Measurements from ENCODE around the gene TLR7. TPM values are rescaled to one million over a fixed set of nuclear protein-coding genes. Genes with fewer than 3 reads are reported as not detected.
A peak's percentile ranks its signal among the peaks of the same experiment; 100 is the strongest.

TLR7 gene
- total and polyA plus RNA-seq, 10 of the 15 experiments (the other 5 are each of a cell fraction or from before 2014, with no cell fraction given): 12.0 to 44.4 (median 22.6) TPM

DNA sequence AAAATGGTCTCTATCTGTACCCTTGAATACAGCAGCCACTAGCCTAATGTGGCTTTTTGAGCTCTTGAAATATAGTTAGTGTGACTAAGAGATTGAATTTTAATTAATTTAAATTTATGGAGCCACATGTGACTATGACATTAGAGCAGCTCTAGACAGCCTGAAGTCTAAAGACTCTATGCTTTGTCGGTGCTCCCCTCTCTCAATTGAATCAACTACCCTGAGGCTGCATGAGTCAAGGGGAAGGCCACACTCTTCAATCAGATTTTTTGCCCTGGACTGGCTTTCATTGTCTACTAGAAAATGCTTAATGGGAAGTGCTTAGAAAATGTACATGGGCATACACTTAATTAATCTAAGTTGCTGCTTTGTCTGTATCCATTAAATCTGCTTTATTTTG, 11.7 kb downstream of the TLR7 start (continued):
- TF ChIP-seq, protein P1, sequence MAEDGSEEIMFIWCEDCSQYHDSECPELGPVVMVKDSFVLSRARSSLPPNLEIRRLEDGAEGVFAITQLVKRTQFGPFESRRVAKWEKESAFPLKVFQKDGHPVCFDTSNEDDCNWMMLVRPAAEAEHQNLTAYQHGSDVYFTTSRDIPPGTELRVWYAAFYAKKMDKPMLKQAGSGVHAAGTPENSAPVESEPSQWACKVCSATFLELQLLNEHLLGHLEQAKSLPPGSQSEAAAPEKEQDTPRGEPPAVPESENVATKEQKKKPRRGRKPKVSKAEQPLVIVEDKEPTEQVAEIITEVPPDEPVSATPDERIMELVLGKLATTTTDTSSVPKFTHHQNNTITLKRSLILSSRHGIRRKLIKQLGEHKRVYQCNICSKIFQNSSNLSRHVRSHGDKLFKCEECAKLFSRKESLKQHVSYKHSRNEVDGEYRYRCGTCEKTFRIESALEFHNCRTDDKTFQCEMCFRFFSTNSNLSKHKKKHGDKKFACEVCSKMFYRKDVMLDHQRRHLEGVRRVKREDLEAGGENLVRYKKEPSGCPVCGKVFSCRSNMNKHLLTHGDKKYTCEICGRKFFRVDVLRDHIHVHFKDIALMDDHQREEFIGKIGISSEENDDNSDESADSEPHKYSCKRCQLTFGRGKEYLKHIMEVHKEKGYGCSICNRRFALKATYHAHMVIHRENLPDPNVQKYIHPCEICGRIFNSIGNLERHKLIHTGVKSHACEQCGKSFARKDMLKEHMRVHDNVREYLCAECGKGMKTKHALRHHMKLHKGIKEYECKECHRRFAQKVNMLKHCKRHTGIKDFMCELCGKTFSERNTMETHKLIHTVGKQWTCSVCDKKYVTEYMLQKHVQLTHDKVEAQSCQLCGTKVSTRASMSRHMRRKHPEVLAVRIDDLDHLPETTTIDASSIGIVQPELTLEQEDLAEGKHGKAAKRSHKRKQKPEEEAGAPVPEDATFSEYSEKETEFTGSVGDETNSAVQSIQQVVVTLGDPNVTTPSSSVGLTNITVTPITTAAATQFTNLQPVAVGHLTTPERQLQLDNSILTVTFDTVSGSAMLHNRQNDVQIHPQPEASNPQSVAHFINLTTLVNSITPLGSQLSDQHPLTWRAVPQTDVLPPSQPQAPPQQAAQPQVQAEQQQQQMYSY (CRISPR knock-in tag; IDR thresholded peaks at IDR 0.05): no peak
- TF ChIP-seq EGR1 (IDR thresholded peaks at IDR 0.05; ENCODE audit: borderline replicate concordance in 1 of 2, low read depth in 2 of 2, low read length in 2 of 2) (no peak), RAD21 (IDR thresholded peaks at IDR 0.05; ENCODE audit: insufficient read depth, low read depth, low read length) (no peak)

DNA sequence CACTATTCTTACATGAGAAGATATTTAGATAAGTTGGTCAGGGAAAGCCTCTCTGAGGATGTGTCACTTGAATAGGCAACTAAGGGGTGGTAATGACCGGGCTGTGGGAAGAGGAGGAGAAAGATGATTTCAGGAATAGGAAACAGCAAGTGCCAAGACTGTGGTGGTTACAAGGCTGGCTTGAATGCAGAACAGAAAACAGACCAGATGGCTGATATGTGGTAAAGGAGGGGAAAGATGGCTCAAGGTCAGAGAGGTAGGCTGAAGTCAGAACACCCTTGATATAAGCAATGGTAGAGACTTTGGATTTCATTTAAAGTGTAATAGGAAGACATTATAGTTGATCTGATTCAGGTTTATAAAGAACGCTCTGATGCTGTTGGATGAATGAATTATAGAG, 15.0 kb downstream of the TLR7 start:
- ATAC-seq (peak; percentile 72), DNase-seq (ENCODE audit: low read depth, low spot score) (peak; percentile 31), FAIRE-seq (peak; percentile 59)
- H3K4me3 ChIP-seq: no peak overlapping the region
- peaks cover 4% of the 10 kb centered on the region for H3K79me2 ChIP-seq (ENCODE audit: control insufficient read depth, insufficient read depth, low read length)
- SMC1A ChIA-PET (ENCODE audit: uncharacterized antibody, unreplicated experiment): no interaction called here
- in situ Hi-C loops (cut with MboI): loop anchor here (25.0 kb wide), 1 partner anchor 2005 kb away; no protein-coding TSS in a partner anchor
- H3K9me3 ChIP-seq (replicated peaks; ENCODE audit: control insufficient read depth, insufficient read depth, low read length): peaks cover 3% of the 10 kb centered on the region; the same call in 2 of the 3 replicates
- H3K36me3 ChIP-seq (ENCODE audit: control insufficient read depth in 2 of 2, insufficient read depth in 2 of 2, low read length in 1 of 2): peaks cover 4 to 9% of the 10 kb centered on the region in 2 experiments
- POLR2A ChIA-PET: no interaction called here
- no peak overlapping the region for H2AFZ ChIP-seq (ENCODE audit: control insufficient read depth, low read depth, low read length)
- H3K4me1 ChIP-seq (ENCODE audit: control insufficient read depth, insufficient read depth, low read length): no peaks in the 10 kb centered on the region
- H3K27ac ChIP-seq (ENCODE audit: control insufficient read depth, insufficient read depth): no peak overlapping the region
- 66% methylated on average over 2 of the region's 2 CpGs for WGBS (ENCODE audit: insufficient coverage, insufficient replicate concordance, low lambda C conversion rate, missing lambda C conversion rate)
- RAD21 ChIA-PET (ENCODE audit: unreplicated experiment): no interaction called here
- BruUV-seq (replicated peaks): no TSS peak
- CTCF ChIA-PET: no interaction called here
- no peak overlapping the region for H3K9ac ChIP-seq (ENCODE audit: control insufficient read depth, insufficient read depth, low read length)
- no peaks in the 10 kb centered on the region for H4K20me1 ChIP-seq (ENCODE audit: control insufficient read depth, insufficient read depth)
- H3K4me2 ChIP-seq (ENCODE audit: control insufficient read depth, insufficient read depth): no peak overlapping the region
- no peaks in the 10 kb centered on the region for H3K27me3 ChIP-seq (replicated peaks in 1 of 2; ENCODE audit: control insufficient read depth in 2 of 2, insufficient read depth in 2 of 2, low read length in 1 of 2)
- intact Hi-C loops (cut with micrococcal nuclease; ENCODE audit: unreplicated experiment): no loop called here
- TF ChIP-seq NFYB (IDR thresholded peaks at IDR 0.05; ENCODE audit: insufficient read depth, low read depth, low read length) (no peak), GABPA (IDR thresholded peaks at IDR 0.05; ENCODE audit: low read depth) (no peak), IKZF2 (IDR thresholded peaks at IDR 0.05) (peak in 1 of 2 experiments; percentile 20; a peak in 1 of 4 replicates), RCOR1 (conservative IDR thresholded peaks at IDR 0.05; ENCODE audit: low read depth, low read length) (no peak), KDM1A (IDR thresholded peaks at IDR 0.05; ENCODE audit: borderline replicate concordance) (no peak), ZBED1 (IDR thresholded peaks at IDR 0.05; ENCODE audit: borderline replicate concordance) (no peak), FOXK2 (IDR thresholded peaks at IDR 0.05) (no peak), CREB1 (IDR thresholded peaks at IDR 0.05; ENCODE audit: low read depth) (no peak), RUNX3 (IDR thresholded peaks at IDR 0.05; ENCODE audit: low read length) (0 out of 2 replicates have a peak, but pooled peaks have one; percentile 6)
- TF ChIP-seq, protein P2, sequence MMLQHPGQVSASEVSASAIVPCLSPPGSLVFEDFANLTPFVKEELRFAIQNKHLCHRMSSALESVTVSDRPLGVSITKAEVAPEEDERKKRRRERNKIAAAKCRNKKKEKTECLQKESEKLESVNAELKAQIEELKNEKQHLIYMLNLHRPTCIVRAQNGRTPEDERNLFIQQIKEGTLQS (IDR thresholded peaks at IDR 0.05; ENCODE audit: borderline replicate concordance, extremely low read depth, low read depth, low read length): no peak
- TF ChIP-seq, protein P3, sequence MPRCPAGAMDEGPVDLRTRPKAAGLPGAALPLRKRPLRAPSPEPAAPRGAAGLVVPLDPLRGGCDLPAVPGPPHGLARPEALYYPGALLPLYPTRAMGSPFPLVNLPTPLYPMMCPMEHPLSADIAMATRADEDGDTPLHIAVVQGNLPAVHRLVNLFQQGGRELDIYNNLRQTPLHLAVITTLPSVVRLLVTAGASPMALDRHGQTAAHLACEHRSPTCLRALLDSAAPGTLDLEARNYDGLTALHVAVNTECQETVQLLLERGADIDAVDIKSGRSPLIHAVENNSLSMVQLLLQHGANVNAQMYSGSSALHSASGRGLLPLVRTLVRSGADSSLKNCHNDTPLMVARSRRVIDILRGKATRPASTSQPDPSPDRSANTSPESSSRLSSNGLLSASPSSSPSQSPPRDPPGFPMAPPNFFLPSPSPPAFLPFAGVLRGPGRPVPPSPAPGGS (IDR thresholded peaks at IDR 0.05; ENCODE audit: borderline replicate concordance, insufficient read depth, low read depth, low read length, poor library complexity, severe bottlenecking): no peak
- TF ChIP-seq, protein P4, sequence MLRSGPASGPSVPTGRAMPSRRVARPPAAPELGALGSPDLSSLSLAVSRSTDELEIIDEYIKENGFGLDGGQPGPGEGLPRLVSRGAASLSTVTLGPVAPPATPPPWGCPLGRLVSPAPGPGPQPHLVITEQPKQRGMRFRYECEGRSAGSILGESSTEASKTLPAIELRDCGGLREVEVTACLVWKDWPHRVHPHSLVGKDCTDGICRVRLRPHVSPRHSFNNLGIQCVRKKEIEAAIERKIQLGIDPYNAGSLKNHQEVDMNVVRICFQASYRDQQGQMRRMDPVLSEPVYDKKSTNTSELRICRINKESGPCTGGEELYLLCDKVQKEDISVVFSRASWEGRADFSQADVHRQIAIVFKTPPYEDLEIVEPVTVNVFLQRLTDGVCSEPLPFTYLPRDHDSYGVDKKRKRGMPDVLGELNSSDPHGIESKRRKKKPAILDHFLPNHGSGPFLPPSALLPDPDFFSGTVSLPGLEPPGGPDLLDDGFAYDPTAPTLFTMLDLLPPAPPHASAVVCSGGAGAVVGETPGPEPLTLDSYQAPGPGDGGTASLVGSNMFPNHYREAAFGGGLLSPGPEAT (IDR thresholded peaks at IDR 0.05; ENCODE audit: low read depth): no peak

All from GM12878 (cell line).